ENCODE measurements around the gene ANK2. TPM values are rescaled to one million over a fixed set of nuclear protein-coding genes. Genes with fewer than 3 reads are reported as not detected.

The ANK2 gene
- total and polyA plus RNA-seq, 2 of the 13 experiments (the other 11 are each of a cell fraction or from before 2014, with no cell fraction given): 2.7 to 15.1 TPM

GRCh38 chr4:113170805-113171468 lies 121.5 kb downstream of the ANK2 start (continued):
- peak; percentile 73 for TF ChIP-seq NCOA2 (CRISPR knock-in tag; IDR thresholded peaks at IDR 0.05)
- TF ChIP-seq NFIC (IDR thresholded peaks at IDR 0.05; ENCODE audit: low read length): peak; percentile 49; the same call in 1 of the 2 replicates
- peak; percentile 69; the same call in 1 of the 2 replicates for TF ChIP-seq TBX3 (IDR thresholded peaks at IDR 0.05; ENCODE audit: borderline replicate concordance)
- 0 out of 2 replicates have a peak, but pooled peaks have one; percentile 47 for TF ChIP-seq MBD4 (IDR thresholded peaks at IDR 0.05; ENCODE audit: borderline replicate concordance, low read length)
- TF ChIP-seq KIAA2018 (CRISPR knock-in tag; IDR thresholded peaks at IDR 0.05; ENCODE audit: borderline replicate concordance): no peak
- TF ChIP-seq ZNF350 (CRISPR knock-in tag; IDR thresholded peaks at IDR 0.05; ENCODE audit: borderline replicate concordance, low read depth): no peak
- peak; percentile 89; the same call in 1 of the 2 replicates for TF ChIP-seq RERE (CRISPR knock-in tag; IDR thresholded peaks at IDR 0.05; ENCODE audit: low read depth)
- peak; percentile 25; the same call in 1 of the 2 replicates for TF ChIP-seq HOMEZ (CRISPR knock-in tag; IDR thresholded peaks at IDR 0.05; ENCODE audit: low read depth)
- TF ChIP-seq GATA4 (IDR thresholded peaks at IDR 0.05; ENCODE audit: borderline replicate concordance, low read depth): peak; percentile 85
- peak; percentile 28; the same call in 1 of the 2 replicates for TF ChIP-seq ZNF503 (CRISPR knock-in tag; IDR thresholded peaks at IDR 0.05)
- peak; percentile 55 for TF ChIP-seq CEBPG (CRISPR knock-in tag; IDR thresholded peaks at IDR 0.05)
